ENCODE data around the gene LAMTOR2. TPM values are rescaled to one million over a fixed set of nuclear protein-coding genes. Genes with fewer than 3 reads are reported as not detected.
A peak's percentile ranks its signal among the peaks of the same experiment; 100 is the strongest.

LAMTOR2 gene
- total and polyA plus RNA-seq, 7 donors, result 46.1 to 101 (median 63.9) TPM

DNA sequence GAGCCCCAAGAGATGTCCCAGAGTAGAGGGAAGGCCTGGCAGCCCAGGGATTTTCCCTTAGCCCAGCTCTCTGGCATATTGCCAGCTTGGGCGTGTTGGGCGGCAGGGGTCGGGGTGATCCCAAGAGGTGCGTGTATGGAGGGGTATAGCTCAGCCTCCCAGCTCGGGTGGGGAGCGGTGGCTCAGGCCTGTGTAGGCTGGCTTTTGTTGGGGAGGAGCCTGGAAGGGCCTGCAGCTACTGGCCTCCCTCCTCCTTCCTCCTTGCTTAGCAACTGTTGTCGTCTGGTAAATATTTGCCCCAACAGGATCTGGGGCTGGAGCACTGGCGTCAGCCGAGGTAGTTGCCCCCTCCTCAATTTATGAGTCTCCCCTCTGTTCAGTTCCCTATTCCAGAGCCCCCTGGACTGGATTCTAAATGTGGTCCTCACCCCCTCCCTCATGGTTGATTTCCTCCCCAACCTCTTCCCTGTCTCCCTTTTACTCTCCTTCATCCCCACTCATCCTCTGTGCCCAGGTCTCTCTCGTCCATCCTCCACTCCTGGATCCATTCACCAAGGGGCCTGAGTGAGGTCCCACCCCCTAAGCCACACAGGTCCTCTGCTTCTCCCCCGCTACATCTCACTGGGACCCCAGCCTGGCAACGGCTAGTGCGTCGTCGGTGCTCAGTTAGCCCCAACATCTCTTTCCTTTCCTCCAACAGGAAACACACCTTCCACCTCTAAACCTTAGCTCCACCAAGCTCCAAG lies 49.7 kb downstream of the LAMTOR2 start:
- WGBS, 3 donors, result 30 to 36% (median 31%) methylated on average over 15 of the region's 15 CpGs
- intact Hi-C loops (cut with DNase I), result no loop called here
- no peaks in the 10 kb centered on the region for H3K9me3 ChIP-seq
- ATAC-seq (peak in 1 of 4 donors; percentile 11), DNase-seq (peak; percentile 63 to 80)
- peak overlapping the region; percentile 98 for H3K27ac ChIP-seq
- H3K4me1 ChIP-seq, result peaks cover 54% of the 10 kb centered on the region
- TF ChIP-seq, protein P1, sequence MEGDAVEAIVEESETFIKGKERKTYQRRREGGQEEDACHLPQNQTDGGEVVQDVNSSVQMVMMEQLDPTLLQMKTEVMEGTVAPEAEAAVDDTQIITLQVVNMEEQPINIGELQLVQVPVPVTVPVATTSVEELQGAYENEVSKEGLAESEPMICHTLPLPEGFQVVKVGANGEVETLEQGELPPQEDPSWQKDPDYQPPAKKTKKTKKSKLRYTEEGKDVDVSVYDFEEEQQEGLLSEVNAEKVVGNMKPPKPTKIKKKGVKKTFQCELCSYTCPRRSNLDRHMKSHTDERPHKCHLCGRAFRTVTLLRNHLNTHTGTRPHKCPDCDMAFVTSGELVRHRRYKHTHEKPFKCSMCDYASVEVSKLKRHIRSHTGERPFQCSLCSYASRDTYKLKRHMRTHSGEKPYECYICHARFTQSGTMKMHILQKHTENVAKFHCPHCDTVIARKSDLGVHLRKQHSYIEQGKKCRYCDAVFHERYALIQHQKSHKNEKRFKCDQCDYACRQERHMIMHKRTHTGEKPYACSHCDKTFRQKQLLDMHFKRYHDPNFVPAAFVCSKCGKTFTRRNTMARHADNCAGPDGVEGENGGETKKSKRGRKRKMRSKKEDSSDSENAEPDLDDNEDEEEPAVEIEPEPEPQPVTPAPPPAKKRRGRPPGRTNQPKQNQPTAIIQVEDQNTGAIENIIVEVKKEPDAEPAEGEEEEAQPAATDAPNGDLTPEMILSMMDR (IDR thresholded peaks at IDR 0.05), result no peak
- no peaks in the 10 kb centered on the region for H3K27me3 ChIP-seq (ENCODE audit: insufficient read depth in 3 of 3, low read length in 2 of 3)
- no peaks in the 10 kb centered on the region for H3K36me3 ChIP-seq (ENCODE audit: insufficient read depth in 1 of 2, low read depth in 1 of 2)
- H3K4me3 ChIP-seq, result no peak overlapping the region

DNA sequence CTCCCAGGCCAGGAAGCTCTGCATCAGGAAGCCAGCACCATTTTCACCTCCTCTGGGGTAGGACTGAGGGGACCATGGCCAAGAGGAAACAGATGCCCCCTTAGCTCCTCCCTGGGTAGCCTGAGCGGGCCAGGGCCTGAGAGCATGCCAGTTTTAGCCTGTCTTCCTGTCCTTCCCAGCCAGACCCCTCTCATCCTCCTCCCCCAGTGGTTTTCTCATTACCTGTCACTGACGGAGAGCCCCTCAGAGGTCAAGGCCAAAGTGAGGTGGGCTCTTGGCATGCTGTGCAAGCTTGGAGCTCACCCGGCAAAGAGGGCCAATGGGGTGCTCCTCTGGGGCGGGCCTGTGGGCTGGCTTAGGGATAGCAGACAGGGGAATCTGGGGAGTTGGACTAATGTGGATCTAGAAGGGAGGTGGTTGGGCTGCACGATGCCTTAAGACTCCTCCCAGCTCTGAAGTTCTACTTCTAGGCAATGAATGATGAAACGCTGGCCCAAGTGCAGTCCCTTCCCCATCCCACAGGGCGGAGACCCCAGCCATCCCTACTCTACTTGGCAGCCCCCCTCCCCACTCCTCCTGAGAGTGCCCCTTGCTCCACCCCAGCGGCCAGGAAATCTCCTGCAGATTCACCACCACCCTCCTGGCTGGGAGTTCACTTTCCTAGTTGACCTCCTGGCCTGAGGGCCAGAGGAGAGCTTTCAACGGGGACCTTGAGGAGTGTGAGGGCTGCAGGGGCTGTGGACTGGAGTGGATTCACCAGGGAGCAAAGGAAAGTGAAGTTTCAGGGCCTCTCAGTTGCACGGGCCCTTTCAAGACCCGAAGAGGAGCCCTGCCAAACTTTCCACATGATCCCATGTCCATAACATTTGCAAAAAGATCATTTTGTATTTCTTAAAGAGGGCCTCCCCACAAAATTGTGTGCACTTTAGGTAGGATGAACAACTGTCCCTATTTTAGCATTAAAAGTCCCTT lies 50.6 kb downstream of the LAMTOR2 start:
- Histone ChIP-seq H3K36me3 (ENCODE audit: insufficient read depth in 1 of 2, low read depth in 1 of 2) (no peaks in the 10 kb centered on the region), H3K9me3 (no peaks in the 10 kb centered on the region), H3K27me3 (ENCODE audit: insufficient read depth in 3 of 3, low read length in 2 of 3) (no peaks in the 10 kb centered on the region), H3K27ac (peak overlapping the region; percentile 98), H3K4me3 (peak overlapping the region; percentile 71), H3K4me1 (peaks cover 57% of the 10 kb centered on the region)
- TF ChIP-seq, protein P1 (IDR thresholded peaks at IDR 0.05), result no peak
- 54 to 63% (median 57%) methylated on average over 11 of the region's 11 CpGs for WGBS, 3 donors
- no peak for DNase-seq
- ATAC-seq, result no peak
- intact Hi-C loops (cut with DNase I), result no loop called here

DNA sequence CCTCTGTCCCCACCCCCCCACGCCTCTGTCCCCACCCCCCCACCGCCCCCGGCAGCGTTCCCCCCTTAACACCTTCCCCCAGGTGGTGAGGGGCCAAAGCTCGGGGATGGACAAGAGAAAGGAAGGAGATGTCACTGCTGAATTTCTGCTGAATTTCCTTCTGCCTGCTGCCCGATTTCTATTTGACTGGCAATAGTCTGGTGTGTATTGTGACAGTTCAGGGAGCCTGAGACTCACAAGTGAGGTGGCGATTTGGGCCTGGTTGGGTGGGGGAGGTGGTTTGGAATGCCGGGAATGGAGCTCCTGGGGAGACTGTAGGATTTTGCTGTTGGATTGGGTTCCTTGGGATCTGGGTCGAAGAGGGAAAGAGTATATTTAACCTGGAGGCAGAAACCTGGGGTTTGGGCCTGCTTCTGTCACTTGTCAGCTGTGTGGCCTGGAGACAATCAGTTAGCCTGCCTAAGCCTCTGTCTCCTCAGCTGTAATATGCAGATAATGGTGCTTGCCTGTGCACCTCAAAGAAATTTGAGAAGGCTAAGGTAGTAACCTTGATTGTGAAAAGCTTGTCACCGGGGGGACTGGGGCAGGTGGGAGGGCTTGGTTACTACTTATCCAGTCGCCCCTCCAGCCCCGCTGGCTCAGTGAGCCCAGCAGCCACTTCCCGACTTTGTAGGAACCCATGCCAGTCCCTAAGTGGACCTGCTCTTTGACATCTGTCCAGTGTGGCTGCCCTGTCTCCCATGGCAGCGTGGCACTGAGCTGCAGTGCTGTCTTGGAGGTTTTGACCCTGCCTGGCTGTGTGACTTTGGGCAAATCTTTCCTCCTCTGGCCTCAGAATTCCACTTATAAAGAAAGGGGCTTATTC lies 52.3 kb downstream of the LAMTOR2 start:
- no peak for DNase-seq

DNA sequence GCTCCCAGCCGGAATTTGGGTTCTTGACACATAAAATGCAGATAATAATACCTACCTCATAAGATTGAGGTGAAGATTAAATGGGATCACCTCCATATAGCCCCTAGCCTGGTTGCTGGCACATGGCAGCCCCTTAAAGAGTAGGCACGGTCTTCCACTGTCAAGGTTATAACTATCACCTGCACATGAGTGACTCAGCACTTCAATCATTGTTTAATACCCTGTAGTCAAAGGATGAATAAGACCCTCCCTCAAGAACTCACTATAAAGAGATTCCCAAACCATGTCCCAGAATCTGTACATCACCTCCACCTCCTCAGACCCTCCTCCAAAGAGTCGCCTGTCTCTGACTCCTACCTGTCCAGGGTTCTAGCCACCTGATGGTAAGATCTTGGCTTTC lies 53.5 kb downstream of the LAMTOR2 start:
- no peak for ATAC-seq
- WGBS, 3 donors, result 77 to 83% (median 79%) methylated on average over 3 of the region's 3 CpGs
- intact Hi-C loops (cut with DNase I), result no loop called here

More for the DNA sequence above, 52.3 kb downstream of the LAMTOR2 start:
- Histone ChIP-seq H3K4me1 (peaks cover 57% of the 10 kb centered on the region), H3K4me3 (peak overlapping the region; percentile 71), H3K36me3 (ENCODE audit: insufficient read depth in 1 of 2, low read depth in 1 of 2) (no peaks in the 10 kb centered on the region), H3K9me3 (no peaks in the 10 kb centered on the region), H3K27me3 (ENCODE audit: insufficient read depth in 3 of 3, low read length in 2 of 3) (no peaks in the 10 kb centered on the region), H3K27ac (peak overlapping the region; percentile 98)
- TF ChIP-seq, protein P1 (IDR thresholded peaks at IDR 0.05), result no peak
- WGBS, 3 donors, result 17 to 44% (median 17%) methylated on average over 10 to 14 of the region's 14 CpGs
- peak; percentile 15 to 52 (median 38) for ATAC-seq
- intact Hi-C loops (cut with DNase I), result no loop called here

More for the DNA sequence above, 53.5 kb downstream of the LAMTOR2 start:
- Histone ChIP-seq H3K9me3 (no peaks in the 10 kb centered on the region), H3K36me3 (ENCODE audit: insufficient read depth in 1 of 2, low read depth in 1 of 2) (no peaks in the 10 kb centered on the region), H3K4me1 (peaks cover 61% of the 10 kb centered on the region), H3K4me3 (peak overlapping the region; percentile 71), H3K27ac (peak overlapping the region; percentile 98), H3K27me3 (ENCODE audit: insufficient read depth in 3 of 3, low read length in 2 of 3) (no peaks in the 10 kb centered on the region)
- DNase-seq, result no peak
- TF ChIP-seq, protein P1 (IDR thresholded peaks at IDR 0.05), result no peak
